Mesenchymal stem cell (in vitro differentiated cells and primary cell): Measurements from ENCODE around the gene UTP4.

ENCODE experiments used
- DNase-seq: peaks from one replicate; pipeline ENCODE4 v3.0.0-alpha.2; 2013
- H2AFZ ChIP-seq: one replicate; pipeline ENCODE4 v1.6.1; 2013; ENCODE audit warnings: low read depth, mild to moderate bottlenecking, control low read depth, inconsistent platforms, low read length, moderate library complexity
- H2AK5ac ChIP-seq: 2 replicates; pipeline ENCODE4 v1.6.1; 2013; ENCODE audit warnings: low read length, moderate library complexity, mild to moderate bottlenecking, inconsistent platforms; ENCODE audit not compliant: severe bottlenecking
- H2BK120ac ChIP-seq: one replicate; pipeline ENCODE4 v1.6.1; 2013; ENCODE audit warnings: low read depth, mild to moderate bottlenecking, inconsistent platforms, low read length, moderate library complexity
- H2BK12ac ChIP-seq, 2 experiments: one replicate each; pipeline ENCODE4 v1.6.1; 2013; ENCODE audit warnings: inconsistent platforms in 2 of 2, low read length in 2 of 2, mild to moderate bottlenecking in 2 of 2, moderate library complexity in 2 of 2, control low read depth in 1 of 2
- H2BK15ac ChIP-seq: one replicate; pipeline ENCODE4 v1.6.1; 2013; ENCODE audit warnings: mild to moderate bottlenecking, low read depth, inconsistent platforms; ENCODE audit not compliant: poor library complexity, severe bottlenecking
- H2BK5ac ChIP-seq: 2 replicates; pipeline ENCODE4 v1.6.1; 2013; ENCODE audit warnings: low read depth, mild to moderate bottlenecking, low read length, control low read depth, inconsistent platforms; ENCODE audit not compliant: poor library complexity, severe bottlenecking
- H3K14ac ChIP-seq, 2 experiments: one replicate each; pipeline ENCODE4 v1.6.1; 2013; ENCODE audit warnings: inconsistent platforms in 2 of 2, low read length in 2 of 2, control low read depth in 1 of 2, mild to moderate bottlenecking in 1 of 2, moderate library complexity in 1 of 2
- H3K18ac ChIP-seq, 2 experiments: one replicate each; pipeline ENCODE4 v1.6.1; 2013; ENCODE audit warnings: inconsistent platforms in 2 of 2, low read length in 2 of 2, control low read depth in 1 of 2, low read depth in 1 of 2, mild to moderate bottlenecking in 1 of 2
- H3K23ac ChIP-seq, 2 experiments: one replicate each; pipeline ENCODE4 v1.6.1; 2013; ENCODE audit warnings: inconsistent platforms in 2 of 2, low read length in 2 of 2, mild to moderate bottlenecking in 2 of 2, moderate library complexity in 2 of 2, control low read depth in 1 of 2
- H3K27ac ChIP-seq: 2 replicates; pipeline ENCODE4 v1.5.1; 2013; ENCODE audit warnings: mild to moderate bottlenecking, moderate library complexity, low read length, control low read depth, inconsistent platforms; ENCODE audit not compliant: poor library complexity, severe bottlenecking
- H3K27me3 ChIP-seq, 2 experiments: 2 replicates each; pipeline versions ENCODE4 v1.6.1 to v1.7.0; 2013; ENCODE audit warnings: low read length in 2 of 2, mild to moderate bottlenecking in 2 of 2, moderate library complexity in 2 of 2, control low read depth in 1 of 2, inconsistent platforms in 1 of 2; ENCODE audit not compliant: control insufficient read depth in 1 of 2, insufficient read depth in 1 of 2
- H3K36me3 ChIP-seq, 2 experiments: 2 replicates each; pipeline versions ENCODE4 v1.6.1 to v1.7.0; 2013; ENCODE audit warnings: low read length in 2 of 2, control low read depth in 1 of 2, inconsistent platforms in 1 of 2, low read depth in 1 of 2, mild to moderate bottlenecking in 1 of 2; ENCODE audit not compliant: insufficient read depth in 2 of 2, control insufficient read depth in 1 of 2
- H3K4ac ChIP-seq, 2 experiments: one replicate each; pipeline ENCODE4 v1.6.1; 2013; ENCODE audit warnings: inconsistent platforms in 2 of 2, low read length in 2 of 2, mild to moderate bottlenecking in 2 of 2, moderate library complexity in 2 of 2, control low read depth in 1 of 2, low read depth in 1 of 2
- H3K4me1 ChIP-seq: 2 replicates; pipeline ENCODE4 v1.6.1; 2013; ENCODE audit warnings: low read depth, low read length, control low read depth; ENCODE audit not compliant: control insufficient read depth, insufficient read depth
- H3K4me2 ChIP-seq: 2 replicates; pipeline ENCODE4 v1.6.1; 2013; ENCODE audit warnings: low read length, mild to moderate bottlenecking, inconsistent platforms; ENCODE audit not compliant: poor library complexity, severe bottlenecking
- H3K4me3 ChIP-seq, 2 experiments: 2 replicates each; pipeline versions ENCODE4 v1.5.1 to v1.7.0; 2013; ENCODE audit warnings: low read length in 2 of 2, mild to moderate bottlenecking in 2 of 2, control low read depth in 1 of 2, low read depth in 1 of 2; ENCODE audit not compliant: insufficient read depth in 1 of 2
- H3K79me1 ChIP-seq: replicated peaks from 2 replicates; pipeline ENCODE4 v1.6.1; 2013; ENCODE audit warnings: mild to moderate bottlenecking, control low read depth, low read length, inconsistent platforms; ENCODE audit not compliant: poor library complexity, severe bottlenecking
- H3K9ac ChIP-seq: 2 replicates; pipeline ENCODE4 v1.7.0; 2013; ENCODE audit warnings: mild to moderate bottlenecking, low read length, moderate library complexity
- H3K9me3 ChIP-seq: 2 replicates; pipeline ENCODE4 v1.7.0; 2013; ENCODE audit warnings: mild to moderate bottlenecking, low read length; ENCODE audit not compliant: control insufficient read depth
- H4K8ac ChIP-seq: one replicate; pipeline ENCODE4 v1.6.1; 2013; ENCODE audit warnings: inconsistent platforms, mild to moderate bottlenecking, low read length, moderate library complexity
- H4K91ac ChIP-seq: one replicate; pipeline ENCODE4 v1.6.1; 2013; ENCODE audit warnings: mild to moderate bottlenecking, low read length, inconsistent platforms
- WGBS: methylation state at CpG from one replicate; pipeline ENCODE4 v1.1.7; 2013; ENCODE audit warnings: mixed read lengths; 5-methylcytosine and 5-hydroxymethylcytosine counted together

Gene UTP4

DNA sequence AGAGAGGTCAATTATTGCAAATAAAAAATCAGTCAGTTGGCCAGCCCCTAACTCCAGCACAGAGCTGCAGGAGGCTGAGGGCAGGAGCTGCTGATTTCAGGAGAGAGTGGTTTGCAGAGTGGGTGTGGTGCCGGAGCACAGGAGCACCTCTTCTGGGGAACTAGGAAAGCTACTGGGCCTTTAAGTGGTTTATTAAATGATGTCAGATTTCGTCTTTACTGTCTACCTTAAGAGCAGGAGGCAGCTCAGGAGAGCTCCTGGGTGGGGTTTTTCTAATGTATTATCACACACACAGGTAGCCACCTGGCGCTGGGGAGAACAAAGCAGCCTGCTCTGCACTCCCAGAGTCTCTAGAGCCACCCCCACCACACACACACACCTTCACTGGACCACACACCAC lies 38.5 kb upstream of the UTP4 start:
- Histone ChIP-seq H3K9ac (no peak overlapping the region), H2AK5ac (no peak overlapping the region), H3K4ac (no peak overlapping the region), H3K27ac (no peak overlapping the region), H2BK12ac (no peak overlapping the region), H3K36me3 (peaks cover 0 to 6% of the 10 kb centered on the region in 2 experiments), H2BK15ac (no peak overlapping the region), H3K23ac (no peak overlapping the region), H3K4me2 (no peak overlapping the region), H3K4me1 (peaks cover 9% of the 10 kb centered on the region), H4K8ac (no peak overlapping the region), H2AFZ (no peak overlapping the region), H4K91ac (no peak overlapping the region), H3K18ac (no peak overlapping the region), H3K4me3 (no peak overlapping the region), H2BK120ac (no peak overlapping the region), H2BK5ac (no peak overlapping the region), H3K14ac (no peak overlapping the region), H3K9me3 (no peaks in the 10 kb centered on the region), H3K79me1 (no peaks in the 10 kb centered on the region), H3K27me3 (no peaks in the 10 kb centered on the region)
- DNase-seq: no peak
- WGBS: 52% methylated on average over 3 of the region's 3 CpGs

DNA sequence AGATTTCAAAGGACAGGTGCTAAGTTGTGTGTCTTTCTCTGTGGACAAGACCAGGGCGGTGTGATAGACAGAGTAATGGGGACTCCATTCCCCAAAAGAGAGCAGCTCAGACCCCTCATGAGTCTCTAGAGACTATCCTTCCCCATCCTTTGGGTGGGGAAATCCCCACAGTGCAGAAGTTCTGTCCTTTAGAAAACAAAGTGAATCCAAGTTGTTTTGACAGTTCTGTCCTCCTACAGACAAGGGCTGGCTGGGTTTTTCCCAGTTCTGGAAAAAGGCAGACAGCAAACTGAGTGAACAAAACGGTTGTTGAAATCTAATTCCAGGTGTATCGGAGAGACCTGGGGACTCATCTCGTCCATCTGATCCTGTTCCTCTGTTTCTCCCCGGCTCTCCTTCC lies 37.9 kb upstream of the UTP4 start:
- Histone ChIP-seq H2AFZ (no peak overlapping the region), H3K27ac (no peak overlapping the region), H3K4me2 (no peak overlapping the region), H3K14ac (no peak overlapping the region), H3K4ac (no peak overlapping the region), H3K23ac (no peak overlapping the region), H3K27me3 (no peaks in the 10 kb centered on the region), H3K36me3 (peaks cover 0 to 3% of the 10 kb centered on the region in 2 experiments), H3K4me3 (no peak overlapping the region), H4K8ac (no peak overlapping the region), H3K9ac (no peak overlapping the region), H2BK12ac (no peak overlapping the region), H3K4me1 (peaks cover 3% of the 10 kb centered on the region), H2BK5ac (no peak overlapping the region), H2AK5ac (no peak overlapping the region), H3K9me3 (no peaks in the 10 kb centered on the region), H2BK120ac (no peak overlapping the region), H3K79me1 (no peaks in the 10 kb centered on the region), H3K18ac (no peak overlapping the region), H4K91ac (no peak overlapping the region), H2BK15ac (no peak overlapping the region)
- no peak for DNase-seq
- WGBS: 82% methylated on average over 5 of the region's 5 CpGs

DNA sequence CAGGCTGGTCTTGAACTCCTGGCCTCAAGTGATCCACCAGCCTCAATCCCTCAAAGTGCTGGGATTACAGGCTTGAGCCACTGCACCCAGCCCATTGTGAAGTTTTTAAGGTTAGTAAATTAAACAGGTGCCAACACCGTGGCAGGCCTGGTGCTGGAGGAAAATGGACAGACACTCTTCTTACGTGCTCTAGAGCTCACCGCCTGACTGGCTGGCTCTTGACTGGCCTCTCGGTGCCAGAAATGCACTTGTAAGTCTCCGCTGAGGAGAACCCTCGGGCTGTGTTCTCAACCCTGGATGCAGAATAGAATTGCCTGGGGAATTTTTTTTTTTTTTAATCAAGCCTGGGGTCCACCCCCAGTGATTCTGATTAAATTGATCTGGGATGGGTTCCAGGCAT lies 37.3 kb upstream of the UTP4 start:
- Histone ChIP-seq H2AFZ (no peak overlapping the region), H3K9ac (no peak overlapping the region), H3K36me3 (peaks cover 0 to under 1% of the 10 kb centered on the region in 2 experiments), H3K27me3 (no peaks in the 10 kb centered on the region), H3K18ac (no peak overlapping the region), H2BK15ac (no peak overlapping the region), H3K4me1 (peaks cover 4% of the 10 kb centered on the region), H2AK5ac (no peak overlapping the region), H3K4ac (no peak overlapping the region), H3K4me3 (no peak overlapping the region), H2BK12ac (no peak overlapping the region), H3K23ac (no peak overlapping the region), H2BK5ac (no peak overlapping the region), H4K91ac (no peak overlapping the region), H3K4me2 (no peak overlapping the region), H3K9me3 (no peaks in the 10 kb centered on the region), H3K79me1 (no peaks in the 10 kb centered on the region), H3K27ac (no peak overlapping the region), H3K14ac (no peak overlapping the region), H2BK120ac (no peak overlapping the region), H4K8ac (no peak overlapping the region)
- DNase-seq: no peak
- whole genome bisulfite sequencing: 96% methylated on average over 6 of the region's 6 CpGs

DNA sequence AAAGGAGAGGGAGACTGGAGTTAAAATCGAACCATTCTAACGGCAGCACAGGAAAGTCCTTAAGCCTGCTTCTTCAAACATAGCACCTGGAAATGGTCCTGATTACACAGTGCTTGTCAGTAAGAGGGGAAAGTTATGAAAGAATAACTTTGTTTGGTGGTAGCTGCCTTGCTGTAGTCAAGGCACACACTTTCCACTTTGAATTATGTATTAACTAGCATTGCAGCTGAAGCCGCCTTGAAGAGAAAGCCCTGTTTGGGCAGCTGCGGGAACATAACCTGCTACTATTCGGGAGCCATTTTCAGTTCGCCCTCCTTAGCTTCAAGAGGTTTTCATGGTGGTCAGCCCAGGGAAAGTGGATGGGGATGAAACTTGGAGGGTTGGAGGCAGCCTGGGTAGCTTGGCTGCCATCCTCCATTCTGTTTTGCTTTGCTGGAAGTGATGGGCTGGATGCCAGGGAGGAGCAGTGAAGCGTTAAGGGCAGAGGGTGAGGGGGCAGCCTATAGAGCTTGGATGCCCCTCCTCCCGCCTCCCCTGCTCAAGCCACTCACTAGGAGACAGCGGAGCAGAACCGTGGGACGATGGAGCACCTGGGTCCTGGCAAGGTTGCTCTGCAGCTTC lies 32.3 kb upstream of the UTP4 start:
- Histone ChIP-seq H3K4ac (no peak overlapping the region), H2BK15ac (no peak overlapping the region), H3K27ac (peak overlapping the region; percentile 19), H3K4me1 (peaks cover 19% of the 10 kb centered on the region), H2AK5ac (peak overlapping the region; percentile 40), H3K9me3 (no peaks in the 10 kb centered on the region), H3K9ac (no peak overlapping the region), H3K27me3 (no peaks in the 10 kb centered on the region), H3K14ac (no peak overlapping the region), H2BK12ac (no peak overlapping the region), H3K79me1 (no peaks in the 10 kb centered on the region), H2BK120ac (no peak overlapping the region), H3K4me3 (no peak overlapping the region), H4K91ac (no peak overlapping the region), H3K4me2 (no peak overlapping the region), H3K18ac (no peak overlapping the region), H3K23ac (no peak overlapping the region), H2BK5ac (no peak overlapping the region), H4K8ac (no peak overlapping the region), H3K36me3 (no peaks in the 10 kb centered on the region), H2AFZ (no peak overlapping the region)
- 78% methylated on average over 11 of the region's 11 CpGs for WGBS
- DNase-seq: no peak
